NCI-H345 treated with DMSO at 0.1 percent for 48 hours (cell line): Measurements from ENCODE around the gene FMN2.

ENCODE experiments used
- DNase-seq: peaks from one replicate; lab custom pipeline; 2025; ENCODE audit not compliant: unreplicated experiment; lab: John Stamatoyannopoulos, UW

Gene FMN2

DNA sequence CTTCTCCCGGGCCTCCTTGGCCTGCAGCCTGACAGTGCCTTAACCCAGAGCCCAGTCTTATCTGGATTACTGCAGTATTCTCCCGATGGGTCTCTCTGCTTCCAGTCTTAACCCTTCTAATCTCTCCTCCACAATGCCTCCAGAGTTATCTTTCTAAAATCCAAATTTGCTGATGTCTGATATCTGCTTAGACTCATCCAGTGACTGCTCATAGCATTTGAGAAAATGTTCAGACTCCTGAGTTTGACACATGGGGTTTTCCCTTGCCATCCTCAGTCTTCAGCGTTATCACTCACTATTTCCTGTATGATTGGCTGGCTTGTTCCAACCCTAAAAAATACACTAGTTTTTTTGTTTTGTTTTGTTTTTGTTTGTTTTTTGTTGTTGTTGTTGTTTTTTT, 102.0 kb downstream of the FMN2 start:
- DNase-seq: no peak

- DNase-seq: no peak
Measured at GRCh38 chr1:240194120-240194519, 102.4 kb downstream of the FMN2 start.

DNA sequence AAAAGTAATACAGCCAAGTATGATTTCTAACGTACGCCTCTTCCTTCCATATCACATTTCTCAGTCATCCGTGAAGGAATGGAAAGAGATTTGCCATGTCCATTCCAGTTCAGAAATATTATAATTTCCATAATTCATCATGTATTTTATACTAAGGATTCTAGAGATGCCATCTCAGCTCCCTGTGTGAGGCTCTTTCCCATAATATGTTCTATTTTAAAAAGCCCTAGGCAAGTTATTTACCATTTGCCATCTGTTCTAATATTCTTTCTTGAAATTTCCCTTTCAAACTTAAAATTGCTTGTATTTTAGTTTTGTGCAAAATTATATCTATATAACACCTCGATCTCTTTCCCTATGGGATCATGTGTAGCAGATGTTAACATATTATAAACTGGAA, 106.7 kb downstream of the FMN2 start:
- DNase-seq: no peak

- DNase-seq: no peak
Measured at GRCh38 chr1:240199758-240200645, 108.3 kb downstream of the FMN2 start.

GRCh38 chr1:240201931-240202330, 110.2 kb downstream of the FMN2 start:
- DNase-seq: no peak

- no peak for DNase-seq
Measured at GRCh38 chr1:240207073-240207709, 115.5 kb downstream of the FMN2 start.

DNA sequence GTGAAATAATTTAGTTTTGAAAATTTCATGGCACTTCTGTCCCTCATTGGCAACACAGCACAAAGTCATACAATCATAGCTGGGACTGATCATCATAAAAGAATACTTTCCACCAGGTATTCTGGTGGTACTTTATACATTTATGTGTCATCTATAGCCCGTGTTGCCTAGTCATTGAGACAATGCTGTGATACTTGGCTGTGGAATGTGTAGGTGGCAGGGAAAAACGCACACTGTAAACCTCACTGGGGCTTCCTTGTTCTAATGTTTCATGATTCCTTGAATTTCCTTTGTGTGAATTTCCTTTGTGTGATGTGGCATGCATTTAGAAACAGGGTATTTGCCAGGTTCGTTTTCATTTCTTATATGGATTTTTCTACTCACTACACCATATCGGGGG, 118.3 kb downstream of the FMN2 start:
- no peak for DNase-seq

DNA sequence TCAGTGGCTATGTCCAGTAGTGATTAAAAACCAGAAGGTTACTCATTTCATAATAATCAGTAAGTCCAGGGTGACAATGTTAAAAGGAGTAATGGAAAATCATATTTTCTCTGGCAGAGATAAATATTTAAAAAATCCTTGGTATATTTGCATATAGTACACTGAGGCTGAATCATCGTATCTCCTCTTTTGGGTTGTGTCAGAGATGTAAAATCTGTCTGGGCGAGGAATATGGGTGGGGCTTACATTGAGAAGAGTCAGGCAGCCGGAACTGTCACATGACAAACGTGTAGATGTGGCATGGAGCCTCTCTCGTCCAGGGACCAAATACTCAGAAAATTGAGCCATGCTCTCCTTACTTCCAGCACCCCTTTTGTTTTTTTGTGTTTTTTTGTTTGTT, 120.9 kb downstream of the FMN2 start:
- DNase-seq: no peak

DNA sequence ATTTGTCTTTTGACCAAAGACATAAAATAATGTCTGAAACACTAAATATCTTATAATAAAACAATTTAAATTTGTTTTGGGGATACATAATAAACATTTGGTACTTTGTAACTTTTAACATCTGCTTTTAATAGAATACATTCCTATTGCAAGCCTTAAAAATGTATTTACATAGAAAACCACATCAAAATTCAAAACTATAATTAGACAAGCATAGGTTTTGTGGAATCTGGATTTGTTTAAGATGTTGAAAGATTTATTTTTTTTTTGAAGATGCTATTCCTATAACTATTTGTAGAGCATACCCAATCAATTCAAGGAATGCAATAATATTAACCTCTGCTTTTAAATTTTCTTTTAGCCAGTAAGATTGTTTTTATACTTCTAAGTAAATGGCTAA, 125.7 kb downstream of the FMN2 start:
- no peak for DNase-seq

GRCh38 chr1:240219104-240219503, 127.4 kb downstream of the FMN2 start:
- no peak for DNase-seq

GRCh38 chr1:240226102-240226501, 134.4 kb downstream of the FMN2 start:
- DNase-seq: no peak

DNA sequence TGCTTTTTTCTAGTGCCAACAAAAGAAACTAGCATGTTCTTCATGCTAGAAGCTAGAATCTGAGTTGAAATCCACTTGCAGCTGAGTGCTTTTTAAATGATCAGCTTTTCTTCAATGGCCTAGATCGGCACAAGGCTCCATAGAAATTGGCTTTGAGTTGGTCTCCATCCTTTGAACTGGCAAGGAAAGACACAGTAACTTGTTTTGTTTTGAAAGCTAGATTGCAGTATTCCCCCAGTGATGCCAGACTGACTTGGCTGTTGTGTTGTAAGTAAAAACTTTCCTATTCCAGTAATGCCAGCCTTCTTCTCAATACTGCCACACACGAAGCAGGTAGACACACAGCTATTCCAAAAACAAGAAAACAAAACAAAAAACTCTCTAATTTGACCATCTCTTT, 139.1 kb downstream of the FMN2 start:
- no peak for DNase-seq

GRCh38 chr1:240232530-240232929, 140.8 kb downstream of the FMN2 start:
- no peak for DNase-seq

- DNase-seq: no peak
Measured at GRCh38 chr1:240234485-240235210, 143.0 kb downstream of the FMN2 start.

DNA sequence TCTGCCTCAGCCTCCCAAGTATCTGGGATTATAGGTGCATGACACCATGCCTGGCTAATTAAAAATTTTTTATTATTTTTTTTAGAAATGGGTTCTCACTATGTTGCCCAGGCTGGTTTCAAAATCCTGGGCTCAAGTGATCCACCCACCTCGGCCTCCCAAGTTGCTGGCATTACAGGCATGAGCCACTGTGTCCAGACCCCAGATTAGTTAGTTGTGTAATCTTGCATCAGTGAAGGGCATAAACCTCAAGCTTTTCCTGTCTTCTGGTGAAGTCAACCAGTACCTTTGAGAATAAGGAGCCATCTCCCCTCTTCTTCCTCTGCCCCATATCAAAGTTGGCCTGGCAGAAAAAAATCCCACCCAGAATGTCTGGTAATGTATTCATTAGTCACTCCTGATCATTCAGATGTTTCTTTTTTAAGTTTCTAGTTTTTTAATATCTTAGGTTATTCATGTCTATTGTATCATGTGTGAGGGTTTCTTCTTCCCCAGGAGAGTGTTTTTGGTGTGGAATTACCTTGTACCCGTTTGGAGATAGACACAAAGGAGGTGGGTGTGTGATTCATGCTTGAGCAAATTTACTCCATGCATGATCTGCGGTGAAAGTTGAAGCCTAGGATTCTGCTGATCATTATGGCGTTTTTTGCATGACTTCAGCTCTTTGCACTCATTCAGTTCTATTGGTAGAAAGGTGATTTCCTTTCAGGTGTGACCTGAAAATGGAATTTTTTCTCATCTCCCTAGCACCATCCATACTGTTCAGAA, 144.0 kb downstream of the FMN2 start:
- peak; percentile 7 for DNase-seq

GRCh38 chr1:240237305-240237721, 145.6 kb downstream of the FMN2 start:
- DNase-seq: no peak

GRCh38 chr1:240239309-240239708, 147.6 kb downstream of the FMN2 start:
- DNase-seq: no peak

GRCh38 chr1:240241278-240241677, 149.6 kb downstream of the FMN2 start:
- no peak for DNase-seq

DNA sequence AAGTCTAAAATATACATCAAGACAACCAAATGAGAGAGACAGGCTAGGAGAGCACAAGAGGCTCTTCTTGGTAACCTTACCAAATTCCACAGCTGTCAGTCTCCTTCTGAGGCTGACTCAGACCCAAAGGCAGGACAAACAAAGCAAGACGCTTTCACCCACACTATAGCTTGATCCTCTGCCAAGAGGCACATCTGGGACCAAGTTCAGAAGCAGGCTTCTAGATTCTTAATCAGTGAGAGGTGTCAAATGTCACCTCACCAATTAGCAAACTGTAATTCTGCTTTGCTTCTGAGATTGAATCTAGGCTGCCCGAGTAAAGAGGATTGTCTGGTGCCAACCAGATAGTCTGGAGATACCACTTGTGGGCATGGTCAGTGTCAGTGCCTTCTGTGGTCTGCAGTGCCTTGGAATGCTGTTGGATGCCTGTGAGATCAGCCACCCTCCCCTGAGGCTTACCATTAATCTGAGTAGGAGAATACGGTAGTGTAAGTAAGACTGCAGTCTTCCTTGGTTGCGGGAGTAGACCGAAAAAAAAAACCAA, 151.0 kb downstream of the FMN2 start:
- DNase-seq: no peak

GRCh38 chr1:240244968-240245628, 153.4 kb downstream of the FMN2 start:
- no peak for DNase-seq
